H1 (cell line): ENCODE results near the gene SEMA3D.

Experiments
- EP300 ChIP-seq, 2 experiments: IDR thresholded peaks; 1 replicate in 1 of 2; 2 replicates in 1 of 2; pipeline ENCODE4 v1.6.1; 2011 to 2012; ENCODE audit warnings: low read depth in 2 of 2, low read length in 2 of 2, mild to moderate bottlenecking in 2 of 2, borderline replicate concordance in 1 of 2, inconsistent platforms in 1 of 2, moderate library complexity in 1 of 2
- EZH2 ChIP-seq: fragments of 200-600 bp; sonication (generic); IDR thresholded peaks from 2 replicates; pipeline ENCODE4 v1.7.1; 2012; ENCODE audit warnings: low read depth, mild to moderate bottlenecking, moderate library complexity, low read length, inconsistent platforms; ENCODE audit not compliant: severe bottlenecking
- GABPA ChIP-seq: IDR thresholded peaks from 2 replicates; pipeline ENCODE4 v1.6.1; 2011; ENCODE audit warnings: mild to moderate bottlenecking, low read length, moderate library complexity, borderline replicate concordance; ENCODE audit not compliant: insufficient read depth
- KDM1A ChIP-seq: fragments of 200-600, 300-600 bp; sonication (generic); IDR thresholded peaks from 2 replicates; pipeline ENCODE4 v1.7.1; 2016; ENCODE audit warnings: mild to moderate bottlenecking, low read length, borderline replicate concordance
- SP1 ChIP-seq: IDR thresholded peaks from 2 replicates; pipeline ENCODE4 v1.6.1; 2011; ENCODE audit warnings: low read depth, low read length
- TF ChIP-seq, protein P1 (sequence below), 3 experiments: IDR thresholded peaks; 1 replicate in 2 of 3; 2 replicates in 1 of 3; pipeline versions ENCODE4 v1.5.1 to v1.6.1; 2011; ENCODE audit warnings: low read length in 3 of 3, mild to moderate bottlenecking in 3 of 3, inconsistent platforms in 2 of 3, low read depth in 1 of 3, moderate library complexity in 1 of 3; ENCODE audit not compliant: insufficient read depth in 1 of 3; ENCODE audit errors: control extremely low read depth in 1 of 3

DNA sequence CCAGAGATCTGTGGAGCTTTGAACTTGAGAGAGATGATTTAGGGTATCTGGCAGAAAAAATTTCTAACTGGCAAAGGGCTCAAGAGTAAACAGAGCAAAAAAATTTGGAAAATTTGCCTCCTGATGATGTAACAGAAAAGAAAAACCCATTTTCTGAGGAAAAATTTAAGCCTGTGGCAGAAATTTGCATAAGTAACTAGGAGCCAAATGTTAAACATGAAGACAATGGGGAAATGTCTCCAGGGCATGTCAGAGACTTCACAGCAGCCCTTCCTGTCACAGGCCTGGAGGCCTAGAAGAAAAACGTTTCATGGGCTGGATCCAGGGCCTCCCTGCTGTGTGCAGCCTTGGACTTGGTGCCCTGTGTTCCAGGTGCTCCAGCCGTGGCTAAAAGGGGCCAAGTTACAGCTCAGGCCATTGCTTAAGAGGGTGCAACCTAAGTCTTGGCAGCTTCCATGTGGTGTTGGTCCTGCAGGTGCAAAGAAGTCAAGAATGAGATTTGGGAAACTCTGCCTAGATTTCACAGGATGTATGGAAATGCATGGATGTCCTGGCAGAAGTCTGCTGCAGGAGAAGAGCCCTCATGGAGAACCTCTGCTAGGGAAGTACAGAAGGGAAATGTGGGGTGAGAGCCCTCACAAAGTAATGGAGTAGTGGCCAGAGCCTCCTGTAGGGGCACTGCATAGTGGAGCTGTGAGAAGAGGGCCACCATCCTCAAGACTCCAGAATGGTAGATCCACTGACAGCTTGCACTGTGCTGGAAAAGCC is 8.1 kb downstream of the SEMA3D start:
- TF ChIP-seq, protein P1, sequence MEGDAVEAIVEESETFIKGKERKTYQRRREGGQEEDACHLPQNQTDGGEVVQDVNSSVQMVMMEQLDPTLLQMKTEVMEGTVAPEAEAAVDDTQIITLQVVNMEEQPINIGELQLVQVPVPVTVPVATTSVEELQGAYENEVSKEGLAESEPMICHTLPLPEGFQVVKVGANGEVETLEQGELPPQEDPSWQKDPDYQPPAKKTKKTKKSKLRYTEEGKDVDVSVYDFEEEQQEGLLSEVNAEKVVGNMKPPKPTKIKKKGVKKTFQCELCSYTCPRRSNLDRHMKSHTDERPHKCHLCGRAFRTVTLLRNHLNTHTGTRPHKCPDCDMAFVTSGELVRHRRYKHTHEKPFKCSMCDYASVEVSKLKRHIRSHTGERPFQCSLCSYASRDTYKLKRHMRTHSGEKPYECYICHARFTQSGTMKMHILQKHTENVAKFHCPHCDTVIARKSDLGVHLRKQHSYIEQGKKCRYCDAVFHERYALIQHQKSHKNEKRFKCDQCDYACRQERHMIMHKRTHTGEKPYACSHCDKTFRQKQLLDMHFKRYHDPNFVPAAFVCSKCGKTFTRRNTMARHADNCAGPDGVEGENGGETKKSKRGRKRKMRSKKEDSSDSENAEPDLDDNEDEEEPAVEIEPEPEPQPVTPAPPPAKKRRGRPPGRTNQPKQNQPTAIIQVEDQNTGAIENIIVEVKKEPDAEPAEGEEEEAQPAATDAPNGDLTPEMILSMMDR (IDR thresholded peaks at IDR 0.05; ENCODE audit: control extremely low read depth in 1 of 3, insufficient read depth in 1 of 3, low read depth in 1 of 3, low read length in 3 of 3), result no peak
- TF ChIP-seq EP300 (IDR thresholded peaks at IDR 0.05; ENCODE audit: borderline replicate concordance in 1 of 2, low read depth in 2 of 2, low read length in 2 of 2) (no peak), GABPA (no peak), SP1 (no peak), EZH2 (no peak), KDM1A (no peak)
